ENCODE measurements around the gene NELL2. TPM values are rescaled to one million over a fixed set of nuclear protein-coding genes. Genes with fewer than 3 reads are reported as not detected.

NELL2 gene
- total and polyA plus RNA-seq, 4 donors: 0.09 to 0.42 (median 0.17) TPM; not detected in 1

GRCh38 chr12:44708218-44708617 lies 167.9 kb downstream of the NELL2 start:
- 86% methylated on average over 2 of the region's 2 CpGs for WGBS
- no peaks in the 10 kb centered on the region for H3K4me1 ChIP-seq (ENCODE audit: control insufficient read depth in 4 of 4, insufficient read depth in 4 of 4, low read length in 3 of 4)
- no peak overlapping the region for H3K9ac ChIP-seq (ENCODE audit: low read depth in 1 of 2, low read length in 2 of 2)
- H3K4me3 ChIP-seq (ENCODE audit: low read depth in 1 of 3, low read length in 3 of 3): no peak overlapping the region
- no peak for DNase-seq (ENCODE audit: low spot score)
- TF ChIP-seq RAD21 (IDR thresholded peaks at IDR 0.05) (no peak), FOXA1 (IDR thresholded peaks at IDR 0.05) (no peak), HNF4A (conservative IDR thresholded peaks at IDR 0.05) (no peak), ATF3 (IDR thresholded peaks at IDR 0.05) (no peak), CTCF (IDR thresholded peaks at IDR 0.05; ENCODE audit: low read depth, low read length, missing input control) (no peak), GABPA (IDR thresholded peaks at IDR 0.05 in 1 of 2, conservative IDR thresholded peaks at IDR 0.05 in 1 of 2) (no peak), ZBTB33 (IDR thresholded peaks at IDR 0.05) (no peak)
- no peaks in the 10 kb centered on the region for H3K9me3 ChIP-seq (ENCODE audit: control insufficient read depth in 4 of 4, low read length in 3 of 4)
- H3K27me3 ChIP-seq (ENCODE audit: control insufficient read depth in 4 of 4, insufficient read depth in 4 of 4, low read length in 3 of 4): no peaks in the 10 kb centered on the region
- no peak overlapping the region for H3K27ac ChIP-seq (ENCODE audit: low read depth in 1 of 2, low read length in 2 of 2)
- no peaks in the 10 kb centered on the region for H3K36me3 ChIP-seq (ENCODE audit: control insufficient read depth in 4 of 4, insufficient read depth in 3 of 4, low read depth in 1 of 4, low read length in 3 of 4)

GRCh38 chr12:44703182-44703910 lies 172.8 kb downstream of the NELL2 start:
- 75% methylated on average over 3 of the region's 3 CpGs for WGBS

More at GRCh38 chr12:44703182-44703910, 172.8 kb downstream of the NELL2 start:
- H3K4me1 ChIP-seq (ENCODE audit: control insufficient read depth in 4 of 4, insufficient read depth in 4 of 4, low read length in 3 of 4): no peaks in the 10 kb centered on the region
- H3K27ac ChIP-seq (ENCODE audit: low read depth in 1 of 2, low read length in 2 of 2): no peak overlapping the region
- H3K9me3 ChIP-seq (ENCODE audit: control insufficient read depth in 4 of 4, low read length in 3 of 4): no peaks in the 10 kb centered on the region
- no peak overlapping the region for H3K9ac ChIP-seq (ENCODE audit: low read depth in 1 of 2, low read length in 2 of 2)
- TF ChIP-seq RXRA (IDR thresholded peaks at IDR 0.05): no peak
- TF ChIP-seq FOXA2 (IDR thresholded peaks at IDR 0.05): no peak
- no peak for TF ChIP-seq ZBTB33 (IDR thresholded peaks at IDR 0.05)
- no peak for TF ChIP-seq YY1 (IDR thresholded peaks at IDR 0.05)
- no peak for TF ChIP-seq ATF3 (IDR thresholded peaks at IDR 0.05)
- no peak for TF ChIP-seq NR2F2 (IDR thresholded peaks at IDR 0.05)
- TF ChIP-seq REST (IDR thresholded peaks at IDR 0.05): no peak
- TF ChIP-seq EGR1 (IDR thresholded peaks at IDR 0.05; ENCODE audit: low read depth in 2 of 2): no peak
- no peak for TF ChIP-seq SP1 (IDR thresholded peaks at IDR 0.05)
- TF ChIP-seq FOXA1 (IDR thresholded peaks at IDR 0.05): no peak
- no peaks in the 10 kb centered on the region for H3K27me3 ChIP-seq (ENCODE audit: control insufficient read depth in 4 of 4, insufficient read depth in 4 of 4, low read length in 3 of 4)
- no peak for DNase-seq (ENCODE audit: low spot score)
- no peaks in the 10 kb centered on the region for H3K36me3 ChIP-seq (ENCODE audit: control insufficient read depth in 4 of 4, insufficient read depth in 3 of 4, low read depth in 1 of 4, low read length in 3 of 4)
- no peak overlapping the region for H3K4me3 ChIP-seq (ENCODE audit: low read depth in 1 of 3, low read length in 3 of 3)

All from liver (tissue), 9 donors.